Mononuclear cell (primary cell): ENCODE data around the gene PRR23E. TPM values are rescaled to one million over a fixed set of nuclear protein-coding genes. Genes with fewer than 3 reads are reported as not detected.

Source experiments
- H3K27me3 ChIP-seq: 2 replicates; pipeline ENCODE4 v1.6.0; 2011; ENCODE audit warnings: low read length, control low read depth; ENCODE audit not compliant: insufficient read depth
- H3K4me1 ChIP-seq: 2 replicates; pipeline ENCODE4 v1.5.1; 2011; ENCODE audit warnings: mild to moderate bottlenecking, low read length, control low read depth; ENCODE audit not compliant: insufficient read depth
- H3K4me3 ChIP-seq: 2 replicates; pipeline ENCODE4 v1.5.1; 2011; ENCODE audit warnings: mild to moderate bottlenecking, low read length, moderate library complexity
- H3K9me3 ChIP-seq: 2 replicates; pipeline ENCODE4 v1.5.1; 2011; ENCODE audit warnings: low read depth, mild to moderate bottlenecking, control low read depth, low read length
- total RNA-seq: library from RNA; depleted of rRNA; stranded (reverse); fragments of >200 nt; gene quantifications from one replicate; pipeline ENCODE4 v1.2.3, GENCODE V29; 2012

PRR23E gene
- total RNA-seq, 1 donor, result not detected

- no peaks in the 10 kb centered on the region for H3K4me1 ChIP-seq
- H3K9me3 ChIP-seq, result no peaks in the 10 kb centered on the region
- H3K4me3 ChIP-seq, result no peak overlapping the region
- no peaks in the 10 kb centered on the region for H3K27me3 ChIP-seq
Measured at GRCh38 chr3:127172211-127172610, 20.7 kb upstream of the PRR23E start.

- H3K9me3 ChIP-seq, result no peaks in the 10 kb centered on the region
- H3K4me3 ChIP-seq, result no peak overlapping the region
- no peaks in the 10 kb centered on the region for H3K4me1 ChIP-seq
- H3K27me3 ChIP-seq, result no peaks in the 10 kb centered on the region
Measured at GRCh38 chr3:127172781-127173515, 20.0 kb upstream of the PRR23E start.

- Histone ChIP-seq H3K9me3 (no peaks in the 10 kb centered on the region), H3K4me1 (no peaks in the 10 kb centered on the region), H3K27me3 (no peaks in the 10 kb centered on the region), H3K4me3 (no peak overlapping the region)
Measured at GRCh38 chr3:127173516-127174166, 19.3 kb upstream of the PRR23E start.

GRCh38 chr3:127174284-127174683 is 18.6 kb upstream of the PRR23E start:
- no peaks in the 10 kb centered on the region for H3K4me1 ChIP-seq
- H3K9me3 ChIP-seq, result no peaks in the 10 kb centered on the region
- H3K27me3 ChIP-seq, result no peaks in the 10 kb centered on the region
- H3K4me3 ChIP-seq, result no peak overlapping the region

- H3K4me3 ChIP-seq, result no peak overlapping the region
- no peaks in the 10 kb centered on the region for H3K4me1 ChIP-seq
- H3K9me3 ChIP-seq, result no peaks in the 10 kb centered on the region
- H3K27me3 ChIP-seq, result no peaks in the 10 kb centered on the region
Measured at GRCh38 chr3:127174715-127175140, 18.2 kb upstream of the PRR23E start.

GRCh38 chr3:127175272-127175671 is 17.7 kb upstream of the PRR23E start:
- Histone ChIP-seq H3K4me1 (no peaks in the 10 kb centered on the region), H3K27me3 (no peaks in the 10 kb centered on the region), H3K9me3 (no peaks in the 10 kb centered on the region), H3K4me3 (no peak overlapping the region)

GRCh38 chr3:127177226-127177625 is 15.7 kb upstream of the PRR23E start:
- Histone ChIP-seq H3K9me3 (no peaks in the 10 kb centered on the region), H3K4me3 (no peak overlapping the region), H3K27me3 (no peaks in the 10 kb centered on the region), H3K4me1 (no peaks in the 10 kb centered on the region)

- H3K9me3 ChIP-seq, result no peaks in the 10 kb centered on the region
- no peaks in the 10 kb centered on the region for H3K4me1 ChIP-seq
- no peak overlapping the region for H3K4me3 ChIP-seq
- no peaks in the 10 kb centered on the region for H3K27me3 ChIP-seq
Measured at GRCh38 chr3:127180859-127181258, 12.1 kb upstream of the PRR23E start.

GRCh38 chr3:127182431-127182830 is 10.5 kb upstream of the PRR23E start:
- Histone ChIP-seq H3K27me3 (no peaks in the 10 kb centered on the region), H3K9me3 (no peaks in the 10 kb centered on the region), H3K4me3 (no peak overlapping the region), H3K4me1 (no peaks in the 10 kb centered on the region)

GRCh38 chr3:127182848-127183714 is 9.8 kb upstream of the PRR23E start:
- Histone ChIP-seq H3K4me3 (no peak overlapping the region), H3K9me3 (no peaks in the 10 kb centered on the region), H3K27me3 (no peaks in the 10 kb centered on the region), H3K4me1 (no peaks in the 10 kb centered on the region)

GRCh38 chr3:127183931-127184869 is 8.7 kb upstream of the PRR23E start:
- H3K9me3 ChIP-seq, result no peaks in the 10 kb centered on the region
- no peaks in the 10 kb centered on the region for H3K27me3 ChIP-seq
- no peaks in the 10 kb centered on the region for H3K4me1 ChIP-seq
- H3K4me3 ChIP-seq, result no peak overlapping the region

GRCh38 chr3:127184870-127185216 is 8.1 kb upstream of the PRR23E start:
- no peaks in the 10 kb centered on the region for H3K27me3 ChIP-seq
- H3K9me3 ChIP-seq, result no peaks in the 10 kb centered on the region
- no peak overlapping the region for H3K4me3 ChIP-seq
- no peaks in the 10 kb centered on the region for H3K4me1 ChIP-seq

GRCh38 chr3:127185268-127185667 is 7.7 kb upstream of the PRR23E start:
- H3K9me3 ChIP-seq, result no peaks in the 10 kb centered on the region
- no peaks in the 10 kb centered on the region for H3K4me1 ChIP-seq
- H3K27me3 ChIP-seq, result no peaks in the 10 kb centered on the region
- no peak overlapping the region for H3K4me3 ChIP-seq

- Histone ChIP-seq H3K27me3 (no peaks in the 10 kb centered on the region), H3K9me3 (peaks cover 6% of the 10 kb centered on the region), H3K4me1 (no peaks in the 10 kb centered on the region), H3K4me3 (no peak overlapping the region)
Measured at GRCh38 chr3:127185962-127186674, 6.8 kb upstream of the PRR23E start.
